HCT116 (cell line): ENCODE data around the gene ITSN1.

Experiments
- ATF3 ChIP-seq: IDR thresholded peaks from 2 replicates; pipeline ENCODE4 v1.6.1; 2012
- EZH2 ChIP-seq: fragments of 200-600 bp; sonication (generic); IDR thresholded peaks from 2 replicates; pipeline ENCODE4 v1.6.1; 2017; ENCODE audit warnings: antibody characterized with exemption, mixed run types
- EZH2phosphoT487 ChIP-seq: fragments of 200-600 bp; IDR thresholded peaks from 2 replicates; pipeline ENCODE4 v1.6.1; 2018; ENCODE audit warnings: antibody characterized with exemption, borderline replicate concordance
- MAX ChIP-seq: IDR thresholded peaks from 2 replicates; pipeline ENCODE4 v1.6.1; 2012
- POLR2A ChIP-seq: IDR thresholded peaks from 2 replicates; pipeline ENCODE4 v1.7.0; 2011; ENCODE audit warnings: borderline replicate concordance; ENCODE audit not compliant: insufficient read depth, insufficient read length; ENCODE audit errors: extremely low read depth
- POLR2AphosphoS5 ChIP-seq: IDR thresholded peaks from 2 replicates; pipeline ENCODE4 v1.6.1; 2011; ENCODE audit warnings: mild to moderate bottlenecking, low read depth, low read length, moderate library complexity
- RAD21 ChIP-seq: IDR thresholded peaks from 2 replicates; pipeline ENCODE4 v1.6.1; 2012; ENCODE audit warnings: low read depth, mild to moderate bottlenecking
- REST ChIP-seq: IDR thresholded peaks from 2 replicates; pipeline ENCODE4 v1.6.1; 2012; ENCODE audit warnings: low read depth
- SIN3A ChIP-seq: IDR thresholded peaks from 2 replicates; pipeline ENCODE4 v1.6.1; 2012; ENCODE audit warnings: low read depth
- SP1 ChIP-seq: IDR thresholded peaks from 2 replicates; pipeline ENCODE4 v1.6.1; 2012; ENCODE audit warnings: low read depth
- YY1 ChIP-seq: IDR thresholded peaks from 2 replicates; pipeline ENCODE4 v1.6.1; 2011; ENCODE audit warnings: low read length, low read depth, moderate library complexity, mild to moderate bottlenecking; ENCODE audit not compliant: insufficient replicate concordance; ENCODE audit errors: extremely low read depth
- ZFX ChIP-seq: fragments of 450-650 bp; IDR thresholded peaks from 2 replicates; pipeline ENCODE4 v1.6.1; 2017
- ZNF274 ChIP-seq: fragments of 200-500 bp; sonication (Bioruptor generic); IDR thresholded peaks from 2 replicates; pipeline ENCODE4 v1.6.1; 2014; ENCODE audit warnings: mild to moderate bottlenecking, low read depth, low read length, inconsistent platforms
- TF ChIP-seq, protein P1 (sequence below), 3 experiments: fragments of 200-600 bp in 1 of 3; sonication (generic) in 1 of 3; IDR thresholded peaks in 2 of 3; conservative IDR thresholded peaks in 1 of 3; 2 replicates each; pipeline ENCODE4 v1.5.1; 2012 to 2017; ENCODE audit warnings: low read depth in 2 of 3, low read length in 2 of 3, antibody characterized with exemption in 1 of 3, borderline replicate concordance in 1 of 3, control low read depth in 1 of 3, mild to moderate bottlenecking in 1 of 3, mixed read lengths in 1 of 3, mixed run types in 1 of 3, moderate library complexity in 1 of 3; ENCODE audit not compliant: insufficient read depth in 1 of 3

DNA sequence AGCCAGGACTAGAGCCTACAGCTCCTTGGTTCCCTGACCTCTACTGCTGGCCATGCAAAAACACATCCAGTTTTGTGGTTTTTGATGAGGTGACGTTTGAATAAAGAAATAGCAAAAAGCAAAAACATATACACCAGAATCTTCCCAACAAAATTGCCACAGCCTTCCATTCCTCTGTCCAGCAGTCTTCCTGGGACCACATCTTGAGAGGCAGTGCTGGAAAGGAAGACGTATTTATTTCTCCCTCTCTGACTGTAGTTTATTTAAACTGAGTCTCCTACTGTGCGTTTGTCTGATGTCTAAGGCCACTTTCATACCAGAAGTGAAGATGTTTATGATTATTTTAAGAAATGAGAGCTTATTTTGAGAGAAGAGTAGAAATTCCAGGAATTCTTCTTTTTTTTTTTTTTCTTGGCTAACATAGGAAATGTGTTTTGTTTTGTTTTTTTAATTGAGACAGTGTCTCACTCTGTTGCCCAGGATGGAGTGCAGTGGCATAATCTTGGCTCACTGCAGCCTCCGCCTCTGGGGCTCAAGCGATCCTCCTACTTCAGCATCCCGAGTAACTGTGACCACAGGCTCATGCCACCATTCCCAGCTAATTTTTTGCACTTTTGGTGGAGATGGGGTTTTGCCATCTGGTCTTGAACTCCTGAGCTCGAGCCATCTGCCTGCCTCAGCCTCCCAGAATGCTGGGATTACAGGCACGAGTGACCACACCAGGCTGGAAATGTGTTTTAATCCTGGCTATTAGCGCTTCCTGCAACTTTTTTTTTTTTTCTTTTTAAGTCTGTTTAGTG lies 118.5 kb downstream of the ITSN1 start:
- TF ChIP-seq SP1 (no peak), EZH2phosphoT487 (no peak), POLR2A (no peak), POLR2AphosphoS5 (no peak), ZNF274 (no peak), SIN3A (no peak), RAD21 (no peak), ATF3 (no peak), EZH2 (no peak), MAX (no peak), REST (no peak), ZFX (no peak), YY1 (no peak)
- TF ChIP-seq, protein P1, sequence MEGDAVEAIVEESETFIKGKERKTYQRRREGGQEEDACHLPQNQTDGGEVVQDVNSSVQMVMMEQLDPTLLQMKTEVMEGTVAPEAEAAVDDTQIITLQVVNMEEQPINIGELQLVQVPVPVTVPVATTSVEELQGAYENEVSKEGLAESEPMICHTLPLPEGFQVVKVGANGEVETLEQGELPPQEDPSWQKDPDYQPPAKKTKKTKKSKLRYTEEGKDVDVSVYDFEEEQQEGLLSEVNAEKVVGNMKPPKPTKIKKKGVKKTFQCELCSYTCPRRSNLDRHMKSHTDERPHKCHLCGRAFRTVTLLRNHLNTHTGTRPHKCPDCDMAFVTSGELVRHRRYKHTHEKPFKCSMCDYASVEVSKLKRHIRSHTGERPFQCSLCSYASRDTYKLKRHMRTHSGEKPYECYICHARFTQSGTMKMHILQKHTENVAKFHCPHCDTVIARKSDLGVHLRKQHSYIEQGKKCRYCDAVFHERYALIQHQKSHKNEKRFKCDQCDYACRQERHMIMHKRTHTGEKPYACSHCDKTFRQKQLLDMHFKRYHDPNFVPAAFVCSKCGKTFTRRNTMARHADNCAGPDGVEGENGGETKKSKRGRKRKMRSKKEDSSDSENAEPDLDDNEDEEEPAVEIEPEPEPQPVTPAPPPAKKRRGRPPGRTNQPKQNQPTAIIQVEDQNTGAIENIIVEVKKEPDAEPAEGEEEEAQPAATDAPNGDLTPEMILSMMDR (IDR thresholded peaks at IDR 0.05 in 2 of 3, conservative IDR thresholded peaks at IDR 0.05 in 1 of 3; ENCODE audit: borderline replicate concordance in 1 of 3, insufficient read depth in 1 of 3, low read depth in 2 of 3, low read length in 2 of 3), result no peak
